Measurements from ENCODE around the gene ARID2. TPM values are rescaled to one million over a fixed set of nuclear protein-coding genes. Genes with fewer than 3 reads are reported as not detected.

ARID2 gene
- total and polyA plus RNA-seq, 2 of the 13 experiments (the other 11 are each of a cell fraction or from before 2014, with no cell fraction given): 15.9 to 22.2 TPM

GRCh38 chr12:45727301-45727979 is 2.1 kb upstream of the ARID2 start (continued):
- TF ChIP-seq ZNF792 (CRISPR knock-in tag; IDR thresholded peaks at IDR 0.05) (peak; percentile 61; the same call in 1 of the 2 replicates), ZNF468 (CRISPR knock-in tag; IDR thresholded peaks at IDR 0.05) (no peak), ZBTB42 (CRISPR knock-in tag; IDR thresholded peaks at IDR 0.05) (no peak; the same call in 1 of the 2 replicates), ZNF530 (CRISPR knock-in tag; IDR thresholded peaks at IDR 0.05; ENCODE audit: low read depth) (no peak), HNF4G (IDR thresholded peaks at IDR 0.05; ENCODE audit: borderline replicate concordance, low read depth, low read length) (peak; percentile 41; the same call in 1 of the 2 replicates), HNF4G (CRISPR knock-in tag; IDR thresholded peaks at IDR 0.05; ENCODE audit: borderline replicate concordance, low read depth) (no peak), RFX1 (IDR thresholded peaks at IDR 0.05) (no peak), JUND (CRISPR knock-in tag; IDR thresholded peaks at IDR 0.05) (no peak), ZMAT5 (CRISPR knock-in tag; IDR thresholded peaks at IDR 0.05; ENCODE audit: borderline replicate concordance, low read depth) (no peak), ZNF17 (CRISPR knock-in tag; IDR thresholded peaks at IDR 0.05) (no peak), ZNF710 (CRISPR knock-in tag; IDR thresholded peaks at IDR 0.05; ENCODE audit: borderline replicate concordance) (peak; percentile 76; the same call in 1 of the 2 replicates), SP140L (CRISPR knock-in tag; IDR thresholded peaks at IDR 0.05; ENCODE audit: borderline replicate concordance) (no peak), NR2F1 (CRISPR knock-in tag; IDR thresholded peaks at IDR 0.05) (peak in 1 of 2 experiments; percentile 42; a peak in 1 of 4 replicates), CERS6 (CRISPR knock-in tag; IDR thresholded peaks at IDR 0.05) (no peak), FOXC1 (CRISPR knock-in tag; IDR thresholded peaks at IDR 0.05; ENCODE audit: borderline replicate concordance) (peak; percentile 71; the same call in 1 of the 2 replicates), KLF11 (CRISPR knock-in tag; IDR thresholded peaks at IDR 0.05) (no peak), ZNF576 (CRISPR knock-in tag; IDR thresholded peaks at IDR 0.05) (no peak), ATF4 (CRISPR knock-in tag; IDR thresholded peaks at IDR 0.05) (peak in 1 of 2 experiments; percentile 4; a peak in 1 of 4 replicates), POLR2A (IDR thresholded peaks at IDR 0.05; ENCODE audit: insufficient read depth in 1 of 2, low read depth in 2 of 2, low read length in 2 of 2) (peak; percentile 71 to 87), ZNF782 (CRISPR knock-in tag; IDR thresholded peaks at IDR 0.05; ENCODE audit: borderline replicate concordance) (no peak), ZFP36L1 (CRISPR knock-in tag; IDR thresholded peaks at IDR 0.05) (0 out of 2 replicates have a peak, but pooled peaks have one; percentile 63)
- TF ChIP-seq, protein P1, sequence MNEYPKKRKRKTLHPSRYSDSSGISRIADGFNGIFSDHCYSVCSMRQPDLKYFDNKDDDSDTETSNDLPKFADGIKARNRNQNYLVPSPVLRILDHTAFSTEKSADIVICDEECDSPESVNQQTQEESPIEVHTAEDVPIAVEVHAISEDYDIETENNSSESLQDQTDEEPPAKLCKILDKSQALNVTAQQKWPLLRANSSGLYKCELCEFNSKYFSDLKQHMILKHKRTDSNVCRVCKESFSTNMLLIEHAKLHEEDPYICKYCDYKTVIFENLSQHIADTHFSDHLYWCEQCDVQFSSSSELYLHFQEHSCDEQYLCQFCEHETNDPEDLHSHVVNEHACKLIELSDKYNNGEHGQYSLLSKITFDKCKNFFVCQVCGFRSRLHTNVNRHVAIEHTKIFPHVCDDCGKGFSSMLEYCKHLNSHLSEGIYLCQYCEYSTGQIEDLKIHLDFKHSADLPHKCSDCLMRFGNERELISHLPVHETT (CRISPR knock-in tag; conservative IDR thresholded peaks at IDR 0.05): peak; percentile 98
- TF ChIP-seq, protein P2, sequence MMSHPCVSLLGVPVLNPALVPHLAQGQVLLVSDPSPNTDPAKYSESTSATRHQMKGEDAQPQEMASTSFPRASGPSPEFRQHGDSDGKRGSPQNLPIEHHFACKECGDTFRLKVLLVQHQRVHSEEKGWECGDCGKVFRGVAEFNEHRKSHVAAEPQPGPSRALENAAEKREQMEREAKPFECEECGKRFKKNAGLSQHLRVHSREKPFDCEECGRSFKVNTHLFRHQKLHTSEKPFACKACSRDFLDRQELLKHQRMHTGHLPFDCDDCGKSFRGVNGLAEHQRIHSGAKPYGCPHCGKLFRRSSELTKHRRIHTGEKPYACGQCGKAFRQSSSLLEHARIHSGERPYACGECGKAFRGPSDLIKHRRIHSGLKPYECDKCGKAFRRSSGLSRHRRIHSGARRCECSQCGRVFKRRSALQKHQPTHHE (CRISPR knock-in tag; IDR thresholded peaks at IDR 0.05; ENCODE audit: borderline replicate concordance): 0 out of 2 replicates have a peak, but pooled peaks have one; percentile 75

All from HepG2 (cell line).